T-helper 17 cell (primary cell): ENCODE measurements around the gene FGF22. TPM values are rescaled to one million over a fixed set of nuclear protein-coding genes. Genes with fewer than 3 reads are reported as not detected.
A peak's percentile ranks its signal among the peaks of the same experiment; 100 is the strongest.
"Not testable (repeated sequence)": the region's sequence is repeated elsewhere in the genome, so short reads cannot be mapped to it uniquely, and the experiment has no call there.

Experiments
- ATAC-seq: fragments of 150-1000 bp; cut with Tn5 transposase; 2 replicates; pipeline ENCODE4 v1.10.0; 2021; ENCODE audit warnings: mild to moderate bottlenecking, moderate library complexity
- DNase-seq, 3 donors: peaks; one replicate each; pipeline versions ENCODE4 v3.0.0 to v3.0.0-alpha.2; 2020 to 2021
- H3K9me3 ChIP-seq: one replicate; pipeline ENCODE4 v1.7.0; 2013; ENCODE audit warnings: low read length, mild to moderate bottlenecking; ENCODE audit not compliant: control insufficient read depth, poor library complexity, severe bottlenecking
- H3K27ac Mint-ChIP-seq: one replicate; pipeline ENCODE4 v1.8.0; 2022; ENCODE audit warnings: mild to moderate bottlenecking, moderate library complexity, mixed read lengths
- H3K27me3 Mint-ChIP-seq: one replicate; pipeline ENCODE4 v1.8.0; 2022; ENCODE audit warnings: mixed read lengths
- H3K36me3 Mint-ChIP-seq: one replicate; pipeline ENCODE4 v1.8.0; 2022; ENCODE audit warnings: low read depth, mixed read lengths
- H3K4me1 Mint-ChIP-seq: one replicate; pipeline ENCODE4 v1.8.0; 2022; ENCODE audit warnings: mild to moderate bottlenecking, mixed read lengths
- H3K4me3 Mint-ChIP-seq: one replicate; pipeline ENCODE4 v1.8.0; 2022; ENCODE audit warnings: mild to moderate bottlenecking, moderate library complexity, mixed read lengths
- total RNA-seq, 4 donors: library from RNA in 2 of 4; stranded (reverse) in 2 of 4; gene quantifications; one replicate each; pipeline ENCODE4 v1.2.3 and lab custom pipeline; 2022 to 2026

Gene FGF22
- total RNA-seq, 2 donors from 2014 or later = 0.65 to 0.68 TPM

DNA sequence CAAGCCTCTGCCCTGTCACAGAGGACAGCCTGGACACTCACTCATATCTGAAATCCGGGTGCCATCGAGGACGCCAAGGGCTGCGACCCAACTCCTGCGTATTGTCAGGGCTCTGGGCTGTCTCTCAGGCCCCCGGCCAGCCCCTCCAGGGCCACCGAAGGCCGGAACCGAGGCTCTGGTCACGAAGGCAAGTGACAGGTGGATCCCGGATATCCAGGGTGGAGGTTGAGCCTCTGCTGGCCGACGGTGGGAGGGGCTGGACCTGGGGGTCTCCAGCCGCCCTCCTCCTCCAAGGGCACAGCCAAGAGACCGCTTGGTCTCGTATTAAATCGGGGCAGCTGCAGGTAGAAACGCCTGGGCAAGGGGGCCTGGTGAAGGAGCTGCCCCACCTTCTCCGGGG lies 17.9 kb downstream of the FGF22 start:
- Mint-ChIP-seq H3K36me3 (no peaks in the 10 kb centered on the region), H3K4me1 (peaks cover 49% of the 10 kb centered on the region), H3K27ac (peak overlapping the region; percentile 95), H3K4me3 (no peak overlapping the region), H3K27me3 (no peaks in the 10 kb centered on the region)
- DNase-seq (no peak), ATAC-seq (no peak)
- H3K9me3 ChIP-seq = no peaks in the 10 kb centered on the region

DNA sequence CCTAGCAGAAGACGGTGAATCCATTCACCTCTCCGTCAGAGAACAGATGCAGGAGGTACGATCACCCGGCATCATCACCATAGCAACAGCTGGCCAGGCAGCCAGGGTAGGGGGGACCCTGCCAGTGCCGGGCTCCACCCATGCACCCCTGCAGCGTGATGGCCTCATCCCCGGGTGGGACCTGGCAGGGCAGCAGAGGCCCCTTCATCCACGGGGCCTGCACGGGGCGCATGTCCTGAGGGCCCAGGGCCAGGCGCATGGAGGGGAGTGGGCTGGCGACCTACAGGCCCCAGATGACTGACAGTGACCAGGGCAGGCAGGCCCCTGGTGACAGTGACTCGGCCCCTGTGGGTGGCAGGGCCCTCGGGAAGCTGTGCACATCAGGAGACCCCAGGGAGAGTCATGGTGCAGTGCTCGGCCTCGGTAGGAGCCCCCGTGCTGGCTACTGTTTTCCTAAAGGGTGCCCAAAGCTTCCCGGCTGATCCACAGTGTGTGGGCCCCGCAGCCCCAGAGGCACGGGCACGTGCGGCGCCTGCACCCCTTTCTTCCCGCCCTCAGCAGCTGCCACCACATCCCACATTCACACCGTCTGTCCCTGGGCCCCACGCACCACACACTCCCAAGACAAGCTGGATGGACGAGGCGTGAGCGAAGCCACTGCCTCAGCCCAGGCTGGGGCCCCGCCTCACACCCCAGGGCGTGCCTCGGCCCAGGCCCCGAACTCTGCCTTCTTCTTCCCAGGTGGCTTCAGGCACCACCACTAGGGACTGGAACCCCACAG lies 18.6 kb downstream of the FGF22 start:
- Mint-ChIP-seq H3K27me3 (no peaks in the 10 kb centered on the region), H3K36me3 (no peaks in the 10 kb centered on the region), H3K4me3 (peak overlapping the region; percentile 96), H3K4me1 (peaks cover 49% of the 10 kb centered on the region), H3K27ac (peak overlapping the region; percentile 100)
- no peak for DNase-seq
- no peaks in the 10 kb centered on the region for H3K9me3 ChIP-seq
- no peak for ATAC-seq

DNA sequence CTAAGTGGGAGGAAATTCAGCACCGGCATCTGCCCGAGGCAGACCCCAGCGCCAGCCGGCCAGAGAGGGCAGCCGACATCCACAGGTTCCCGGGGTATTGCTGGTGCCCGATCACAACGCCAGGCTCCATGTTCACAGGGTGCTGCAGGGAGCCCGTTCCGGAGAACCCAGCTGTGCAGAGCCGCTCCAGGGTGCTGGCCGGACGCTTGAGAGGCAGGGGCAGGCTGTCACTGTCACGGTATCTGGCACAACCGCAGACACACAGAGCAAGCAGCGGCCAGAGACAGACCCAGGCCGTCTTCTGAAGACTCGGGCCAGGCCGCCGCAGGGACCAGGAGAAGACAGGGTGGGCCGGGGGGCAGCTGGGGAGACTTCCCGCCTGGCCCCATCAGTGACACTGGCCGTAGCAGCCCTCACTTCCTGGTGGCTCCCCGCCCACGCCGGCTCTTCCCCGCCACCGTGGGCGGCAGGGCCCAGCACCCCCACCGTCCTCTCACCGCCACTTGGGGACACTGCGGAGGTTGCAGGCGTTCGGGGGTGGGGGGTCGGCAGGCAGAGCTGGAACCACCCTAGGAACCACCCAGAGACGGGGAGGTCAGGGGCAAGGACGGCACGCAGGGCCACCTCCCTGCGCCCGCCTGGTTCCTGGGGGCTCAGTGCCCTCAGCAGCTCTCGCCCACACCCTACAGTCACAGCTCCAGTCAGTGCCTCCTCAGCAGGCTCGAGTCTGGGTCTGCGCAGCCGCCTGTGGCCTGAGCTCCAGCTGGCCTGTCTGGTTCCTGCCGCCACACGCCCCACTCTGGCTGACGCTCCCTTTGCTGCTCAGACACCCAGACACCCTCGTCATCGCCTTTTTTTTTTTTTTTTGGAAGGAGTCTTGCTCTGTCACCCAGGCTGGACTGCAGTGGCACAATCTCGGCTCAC lies 19.5 kb downstream of the FGF22 start:
- H3K9me3 ChIP-seq = no peaks in the 10 kb centered on the region
- H3K4me1 Mint-ChIP-seq = peaks cover 50% of the 10 kb centered on the region
- H3K4me3 Mint-ChIP-seq = peak overlapping the region; percentile 96
- H3K27ac Mint-ChIP-seq = peak overlapping the region; percentile 100
- ATAC-seq (peak; percentile 20), DNase-seq (peak; percentile 46 to 73 (median 47))
- H3K36me3 Mint-ChIP-seq = no peaks in the 10 kb centered on the region
- H3K27me3 Mint-ChIP-seq = no peaks in the 10 kb centered on the region

DNA sequence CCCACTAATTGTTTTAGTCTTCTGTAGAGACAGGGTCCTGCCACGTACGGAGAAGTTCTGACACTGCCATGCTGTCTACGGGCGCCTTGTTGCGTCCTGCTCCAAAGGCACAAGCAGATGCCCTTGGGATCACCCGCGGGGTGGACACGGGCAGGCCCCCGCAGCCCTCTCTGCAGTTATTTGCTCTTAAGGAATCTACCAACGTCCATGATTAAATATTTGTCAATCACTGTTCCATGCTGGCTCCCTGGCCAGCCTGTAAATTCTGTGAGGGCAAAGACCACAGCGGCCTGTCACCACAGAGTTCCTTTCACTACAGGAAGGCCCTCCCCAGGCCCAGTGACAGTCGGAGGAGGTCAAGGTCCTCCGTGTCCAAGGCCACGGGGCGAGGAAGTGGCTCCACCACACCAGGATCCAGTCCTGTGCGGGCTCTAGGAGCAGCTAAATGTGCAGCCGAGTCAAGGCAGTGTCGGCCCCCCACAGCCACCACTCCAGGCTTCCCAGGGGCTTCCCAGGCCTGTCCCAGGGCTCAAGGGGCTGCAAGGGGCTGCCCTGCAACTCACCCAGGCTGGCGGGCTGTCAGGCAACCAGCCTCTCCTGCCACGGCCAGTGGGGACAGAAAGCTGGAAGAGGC lies 21.2 kb downstream of the FGF22 start:
- no peaks in the 10 kb centered on the region for H3K9me3 ChIP-seq
- Mint-ChIP-seq H3K4me1 (peaks cover 45% of the 10 kb centered on the region), H3K36me3 (no peaks in the 10 kb centered on the region), H3K4me3 (peak overlapping the region; percentile 96), H3K27ac (peak overlapping the region; percentile 100), H3K27me3 (no peaks in the 10 kb centered on the region)
- no peak for DNase-seq
- no peak for ATAC-seq

DNA sequence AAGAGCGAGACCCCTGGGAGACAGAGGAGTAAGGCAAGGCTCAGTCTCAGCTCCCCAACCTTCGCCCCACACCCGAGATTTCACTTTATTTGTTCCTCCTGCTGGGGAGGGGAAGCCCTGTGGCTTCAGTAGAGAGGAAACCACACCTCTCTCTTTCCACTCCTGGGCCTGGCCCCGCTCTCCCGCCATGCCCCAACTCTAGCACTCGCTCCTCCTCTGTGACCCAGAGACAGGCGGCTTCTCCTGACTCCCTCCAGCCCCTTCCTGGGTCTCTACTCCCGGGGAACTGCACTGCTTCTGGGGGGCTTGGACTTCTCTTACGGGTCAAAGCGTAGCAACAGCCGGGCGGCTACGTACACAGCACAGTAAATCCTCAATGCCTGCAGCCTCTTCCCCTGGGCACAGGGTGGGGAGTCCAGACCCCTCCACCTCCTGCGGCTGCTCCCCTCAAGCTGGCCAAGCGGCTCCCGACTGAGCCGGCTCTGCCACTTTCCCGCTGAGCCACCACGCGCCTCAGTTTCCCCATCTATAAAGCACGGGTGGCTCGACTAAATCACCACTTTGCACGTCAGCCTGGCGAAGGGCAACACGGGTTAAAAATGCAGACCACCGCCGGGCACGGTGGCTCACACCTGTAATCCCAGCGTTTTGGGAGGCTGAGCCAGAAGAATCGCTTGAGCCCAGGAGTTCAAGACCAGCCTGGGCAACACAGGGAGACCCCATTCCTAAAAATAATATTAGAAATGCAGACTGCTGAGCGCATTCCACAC lies 21.9 kb downstream of the FGF22 start:
- Mint-ChIP-seq H3K36me3 (no peaks in the 10 kb centered on the region), H3K4me3 (peak overlapping the region; percentile 96), H3K27ac (peak overlapping the region; percentile 100), H3K4me1 (peaks cover 39% of the 10 kb centered on the region), H3K27me3 (no peaks in the 10 kb centered on the region)
- DNase-seq (peak; percentile 44 to 59 (median 58)), ATAC-seq (peak; percentile 39)
- H3K9me3 ChIP-seq = no peaks in the 10 kb centered on the region

DNA sequence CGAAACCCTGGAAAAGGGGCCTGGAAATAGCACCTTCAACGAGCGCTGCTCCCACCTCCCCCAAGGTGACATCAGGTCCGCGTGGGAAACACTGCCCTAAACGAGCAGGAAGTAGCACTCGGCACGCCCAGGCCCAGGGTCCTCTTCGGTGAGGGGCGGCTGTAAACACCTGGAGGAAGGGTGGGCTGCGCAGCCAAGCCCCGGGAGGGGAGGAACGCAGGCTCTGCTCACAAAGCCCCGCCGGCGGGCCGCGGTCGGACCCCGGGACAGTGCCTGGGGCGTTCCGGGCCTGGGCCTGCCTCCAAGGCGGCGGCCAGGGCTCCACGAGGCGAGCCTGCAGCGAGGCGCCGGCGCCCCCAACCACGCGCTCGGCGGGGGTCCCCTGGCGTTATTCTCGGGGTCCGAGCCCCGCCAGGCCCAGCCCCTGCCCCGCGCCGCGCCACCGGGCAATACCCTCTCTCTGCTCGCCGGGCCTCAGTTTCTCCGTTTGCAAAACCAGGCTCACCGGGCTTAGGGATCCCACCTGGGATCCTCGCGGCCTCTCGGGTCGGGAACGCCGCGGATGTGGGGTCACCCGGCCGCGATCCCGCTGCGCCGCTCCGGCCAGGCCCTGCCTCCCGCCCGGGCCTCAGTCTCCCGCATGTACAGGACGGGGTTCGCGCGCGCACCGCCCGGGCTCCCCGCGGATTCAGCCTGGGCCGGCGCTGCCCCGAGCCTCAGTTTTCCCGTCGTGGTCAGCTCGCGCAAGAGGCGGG lies 22.7 kb downstream of the FGF22 start:
- H3K27ac Mint-ChIP-seq = peak overlapping the region; percentile 100
- peaks cover 35% of the 10 kb centered on the region for H3K4me1 Mint-ChIP-seq
- H3K36me3 Mint-ChIP-seq = no peaks in the 10 kb centered on the region
- peak; percentile 36 to 52 (median 51) for DNase-seq
- H3K4me3 Mint-ChIP-seq = peak overlapping the region; percentile 96
- no peaks in the 10 kb centered on the region for H3K27me3 Mint-ChIP-seq
- no peaks in the 10 kb centered on the region for H3K9me3 ChIP-seq
- no peak for ATAC-seq

DNA sequence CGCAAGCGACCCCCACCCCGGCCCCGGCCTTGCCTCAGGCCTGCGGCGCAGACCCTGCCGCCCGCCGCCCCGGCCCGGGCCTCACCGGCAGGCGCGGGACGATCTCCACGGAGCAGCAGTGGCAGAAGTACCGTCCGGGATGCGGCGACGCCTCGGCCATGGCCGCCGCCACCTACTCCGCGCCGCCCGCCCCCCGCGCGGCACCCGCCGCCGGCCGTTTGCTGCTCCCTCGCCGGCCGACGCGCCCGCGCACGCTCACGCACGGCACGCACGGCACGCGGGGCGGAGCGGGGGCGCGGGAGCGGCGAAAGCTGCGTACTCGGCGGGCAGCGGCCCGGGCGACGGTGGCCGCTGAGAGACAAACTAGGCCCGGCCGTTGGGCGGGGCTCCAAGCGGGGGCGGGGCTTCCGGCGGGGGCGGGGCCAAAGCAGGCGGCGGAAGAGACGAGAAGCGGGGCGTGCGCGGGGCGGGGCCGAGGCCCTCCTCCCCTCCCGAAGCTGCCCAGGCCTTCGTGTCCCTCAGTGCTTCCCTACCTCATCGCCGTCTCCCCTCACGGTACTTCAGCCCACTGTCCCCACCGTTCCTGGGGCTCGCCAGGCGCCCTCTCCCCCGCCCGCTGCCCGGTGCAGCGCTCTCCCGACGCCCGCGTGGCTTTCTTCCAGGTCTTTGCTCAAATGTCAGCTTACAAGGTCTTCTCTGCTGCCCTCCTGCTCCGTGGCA lies 23.4 kb downstream of the FGF22 start, which contains the start of gene RNF126:
Gene RNF126 (minus strand): TSS at position 253 of the 720 bp plus-strand sequence. CDS start 93 bp downstream, at position 160.
- Mint-ChIP-seq H3K27me3 (no peaks in the 10 kb centered on the region), H3K4me3 (peak within 1 kb of the TSS; percentile 96), H3K36me3 (no peaks in the 10 kb centered on the region), H3K4me1 (peaks cover 34% of the 10 kb centered on the region), H3K27ac (peak within 1 kb of the TSS; percentile 100)
- H3K9me3 ChIP-seq = no peaks in the 10 kb centered on the region
- ATAC-seq (peak; percentile 39), DNase-seq (peak; percentile 80 to 95 (median 91))

DNA sequence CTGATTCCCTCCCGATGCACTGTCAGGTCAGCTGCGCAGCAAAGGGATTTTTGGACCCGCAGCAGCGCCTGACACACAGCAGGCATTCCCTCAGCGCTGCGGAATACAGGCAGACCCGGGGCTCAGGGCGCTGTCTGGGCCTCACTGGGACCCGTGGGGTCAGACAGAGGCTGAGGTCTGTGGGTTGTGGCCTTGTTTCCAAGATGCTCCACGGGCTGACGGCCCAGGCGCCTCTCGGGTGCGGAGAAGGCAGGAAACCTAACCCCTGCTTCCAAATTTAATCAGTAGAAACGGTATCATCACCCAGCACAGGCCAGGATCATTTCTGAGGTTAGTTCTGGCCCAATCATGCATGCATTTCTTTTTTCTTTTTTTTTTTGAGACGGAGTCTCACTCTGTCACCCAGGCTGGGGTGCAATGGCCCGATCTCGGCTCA lies 24.0 kb downstream of the FGF22 start:
- H3K4me1 Mint-ChIP-seq = peaks cover 30% of the 10 kb centered on the region
- ATAC-seq (no peak), DNase-seq (no peak)
- peak overlapping the region; percentile 86 for H3K4me3 Mint-ChIP-seq
- no peaks in the 10 kb centered on the region for H3K27me3 Mint-ChIP-seq
- no peaks in the 10 kb centered on the region for H3K36me3 Mint-ChIP-seq
- no peaks in the 10 kb centered on the region for H3K9me3 ChIP-seq
- peak overlapping the region; percentile 83 for H3K27ac Mint-ChIP-seq

DNA sequence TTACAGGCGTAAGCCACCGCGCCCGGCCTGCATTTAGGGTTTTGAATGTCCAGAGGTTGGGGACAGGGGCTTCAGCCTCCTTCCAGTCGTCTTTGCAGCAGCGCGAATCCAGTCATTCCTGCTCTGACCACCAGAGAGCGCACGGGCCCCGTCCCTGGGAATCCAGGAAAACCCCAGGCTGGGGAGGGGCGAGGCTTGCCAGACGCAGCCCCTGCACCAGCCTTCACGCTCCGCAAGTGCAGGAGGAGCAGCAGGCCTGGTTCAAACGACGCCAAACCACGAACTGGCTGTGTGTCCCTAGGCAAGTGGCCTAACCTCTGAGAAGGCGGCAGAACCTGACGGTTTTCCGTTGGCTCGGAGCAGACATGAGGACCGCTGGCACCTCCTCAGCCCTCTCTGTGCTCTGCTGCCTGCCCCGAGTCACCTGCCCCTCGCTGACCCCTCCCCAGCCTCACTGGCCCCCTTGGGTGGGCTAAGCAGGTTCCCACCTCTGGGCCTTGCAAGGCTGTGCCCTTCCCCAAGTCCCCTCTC lies 25.3 kb downstream of the FGF22 start:
- no peak for ATAC-seq
- Mint-ChIP-seq H3K27me3 (no peaks in the 10 kb centered on the region), H3K4me3 (peak overlapping the region; percentile 74), H3K27ac (peak overlapping the region; percentile 78), H3K36me3 (peaks cover 3% of the 10 kb centered on the region), H3K4me1 (peaks cover 22% of the 10 kb centered on the region)
- peak; percentile 73 to 78 (median 75) for DNase-seq
- H3K9me3 ChIP-seq = no peaks in the 10 kb centered on the region

DNA sequence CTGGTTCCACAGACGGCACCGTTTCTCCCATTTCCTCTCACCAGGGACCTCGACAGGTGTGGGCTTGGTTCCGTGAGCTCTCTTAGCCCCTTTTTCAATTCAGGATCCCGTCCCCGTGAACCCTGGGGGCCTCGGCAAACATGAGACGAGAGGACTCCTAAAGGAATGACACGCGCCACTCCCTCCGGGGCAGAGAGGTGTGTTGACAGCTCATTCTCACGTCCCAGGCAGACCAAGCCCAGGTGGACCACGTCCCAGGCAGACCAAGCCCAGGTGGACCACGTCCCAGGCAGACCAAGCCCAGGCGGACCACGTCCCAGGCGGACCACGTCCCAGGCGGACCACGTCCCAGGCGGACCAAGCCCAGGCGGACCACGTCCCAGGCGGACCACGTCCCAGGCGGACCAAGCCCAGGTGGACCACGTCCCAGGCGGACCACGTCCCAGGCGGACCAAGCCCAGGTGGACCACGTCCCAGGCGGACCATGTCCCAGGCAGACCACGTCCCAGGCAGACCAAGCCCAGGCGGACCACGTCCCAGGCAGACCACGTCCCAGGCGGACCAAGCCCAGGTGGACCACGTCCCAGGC lies 27.4 kb downstream of the FGF22 start:
- peaks cover 14% of the 10 kb centered on the region for H3K4me1 Mint-ChIP-seq
- H3K36me3 Mint-ChIP-seq, DNase-seq, ATAC-seq, H3K27me3 Mint-ChIP-seq, H3K4me3 Mint-ChIP-seq, H3K9me3 ChIP-seq, H3K27ac Mint-ChIP-seq: not testable (repeated sequence)
